Body of pancreas (tissue), 4 donors: ENCODE measurements around the gene SRR. TPM values are rescaled to one million over a fixed set of nuclear protein-coding genes. Genes with fewer than 3 reads are reported as not detected.

ENCODE experiments used
- ATAC-seq: fragments of 150-250 bp; one replicate; pipeline ENCODE4 v1.9.1; 2016
- DNase-seq, 4 donors: peaks; one replicate each; pipeline ENCODE4 v3.0.0-alpha.2; 2019
- H3K27ac ChIP-seq, 4 donors: fragments of 200-600 bp; sonication (generic); 1 replicate in 3 of 4; 2 replicates in 1 of 4; pipeline versions ENCODE4 v1.5.1 to v1.6.1; 2016 to 2019; ENCODE audit warnings: mild to moderate bottlenecking in 1 of 4, mixed read lengths in 1 of 4, moderate library complexity in 1 of 4
- H3K27me3 ChIP-seq, 2 donors: fragments of 200-600 bp; sonication (generic); one replicate each; pipeline ENCODE4 v1.6.0; 2016; ENCODE audit warnings: mild to moderate bottlenecking in 1 of 2
- H3K36me3 ChIP-seq, 2 donors: fragments of 200-600 bp; sonication (generic); replicated peaks in 1 of 2; 2 replicates each; pipeline ENCODE4 v1.5.1; 2016; ENCODE audit warnings: low read depth in 2 of 2; ENCODE audit not compliant: insufficient read depth in 1 of 2
- H3K4me1 ChIP-seq: fragments of 200-600 bp; sonication (generic); one replicate; pipeline ENCODE4 v1.6.0; 2016
- H3K4me3 ChIP-seq, 2 donors: fragments of 200-600 bp; sonication (generic); 1 replicate in 1 of 2; 2 replicates in 1 of 2; pipeline ENCODE4 v1.5.1; 2016 to 2019
- H3K9me3 ChIP-seq, 3 donors: fragments of 200-600 bp; sonication (generic); 1 replicate in 2 of 3; 2 replicates in 1 of 3; pipeline ENCODE4 v1.5.1; 2016
- CTCF ChIP-seq, 7 experiments: fragments of 450-650 bp in 4 of 7; fragments of 200-600 bp in 3 of 7; sonication (generic) in 3 of 7; IDR thresholded peaks; one replicate each; pipeline ENCODE4 v1.5.1; 2016 to 2019; ENCODE audit warnings: antibody characterized with exemption in 7 of 7
- POLR2A ChIP-seq, 3 donors: fragments of 450-650 bp; IDR thresholded peaks; one replicate each; pipeline ENCODE4 v1.6.1; 2016; ENCODE audit warnings: antibody characterized with exemption in 3 of 3, mild to moderate bottlenecking in 2 of 3
- WGBS, 2 donors: methylation state at CpG; one replicate each; pipeline ENCODE4 v1.1.5; 2017; 5-methylcytosine and 5-hydroxymethylcytosine counted together
- intact Hi-C: fragments of 100-400 bp; cut with DNase I; formaldehyde crosslinking; loops from one replicate; pipeline ENCODE4 v1.15.1; 2023
- total RNA-seq, 2 donors: library from RNA; depleted of rRNA; stranded (reverse); fragments of >200 nt; gene quantifications; one replicate each; pipeline ENCODE4 v1.1.0, GENCODE V29; 2016

Gene SRR
- total RNA-seq, 2 donors from 2014 or later, result 4.6 to 9.3 TPM

GRCh38 chr17:2267354-2267753, 36.4 kb upstream of the SRR start:
- Histone ChIP-seq H3K36me3 (peaks cover 0 to 2% of the 10 kb centered on the region in 2 donors), H3K4me3 (no peak overlapping the region), H3K27me3 (no peaks in the 10 kb centered on the region), H3K4me1 (no peaks in the 10 kb centered on the region), H3K27ac (no peak overlapping the region), H3K9me3 (no peaks in the 10 kb centered on the region)
- TF ChIP-seq POLR2A (IDR thresholded peaks at IDR 0.05) (no peak), CTCF (IDR thresholded peaks at IDR 0.05) (no peak)
- DNase-seq, result no peak
- ATAC-seq, result no peak
- 86 to 93% methylated on average over 4 of the region's 4 CpGs for WGBS, 2 donors
- intact Hi-C loops, result no loop called here

GRCh38 chr17:2271985-2272702, 31.6 kb upstream of the SRR start:
- Histone ChIP-seq H3K9me3 (no peaks in the 10 kb centered on the region), H3K36me3 (peaks cover 0 to 7% of the 10 kb centered on the region in 2 donors), H3K4me1 (no peaks in the 10 kb centered on the region), H3K4me3 (no peak overlapping the region), H3K27me3 (no peaks in the 10 kb centered on the region), H3K27ac (no peak overlapping the region)
- 91 to 93% methylated on average over 2 to 3 of the region's 3 CpGs for WGBS, 2 donors
- ATAC-seq (no peak), DNase-seq (no peak)
- intact Hi-C loops, result no loop called here
- TF ChIP-seq CTCF (IDR thresholded peaks at IDR 0.05) (no peak), POLR2A (IDR thresholded peaks at IDR 0.05) (no peak)

GRCh38 chr17:2274414-2274813, 29.3 kb upstream of the SRR start:
- intact Hi-C loops, result no loop called here
- Histone ChIP-seq H3K4me3 (no peak overlapping the region), H3K27ac (no peak overlapping the region), H3K9me3 (no peaks in the 10 kb centered on the region), H3K36me3 (peaks cover 0 to 8% of the 10 kb centered on the region in 2 donors), H3K4me1 (no peaks in the 10 kb centered on the region), H3K27me3 (no peaks in the 10 kb centered on the region)
- TF ChIP-seq CTCF (IDR thresholded peaks at IDR 0.05), result no peak
- TF ChIP-seq POLR2A (IDR thresholded peaks at IDR 0.05), result no peak
- DNase-seq (no peak), ATAC-seq (no peak)
- WGBS, 2 donors, result 38 to 54% methylated on average over 2 of the region's 2 CpGs

- TF ChIP-seq POLR2A (IDR thresholded peaks at IDR 0.05) (no peak), CTCF (IDR thresholded peaks at IDR 0.05) (no peak)
- H3K27me3 ChIP-seq, result no peaks in the 10 kb centered on the region
These were observed 28.0 kb upstream of the SRR start for GRCh38 chr17:2275722-2276121.

More at GRCh38 chr17:2275722-2276121, 28.0 kb upstream of the SRR start:
- intact Hi-C loops, result no loop called here
- ATAC-seq (no peak), DNase-seq (no peak)
- 56 to 90% methylated on average over 1 of the region's 1 CpG for WGBS, 2 donors
- Histone ChIP-seq H3K27ac (no peak overlapping the region), H3K36me3 (peaks cover 0 to 14% of the 10 kb centered on the region in 2 donors), H3K4me1 (no peaks in the 10 kb centered on the region), H3K4me3 (no peak overlapping the region), H3K9me3 (no peaks in the 10 kb centered on the region)
